IPS-18c (cell line): ENCODE measurements around the gene SPHK2.
A peak's percentile ranks its signal among the peaks of the same experiment; 100 is the strongest.
"Not testable (repeated sequence)": the region's sequence is repeated elsewhere in the genome, so short reads cannot be mapped to it uniquely, and the experiment has no call there.

Source experiments
- H3K4me3 ChIP-seq: 2 replicates; pipeline ENCODE4 v1.7.0; 2013; ENCODE audit warnings: low read depth, mild to moderate bottlenecking, low read length, moderate library complexity; ENCODE audit not compliant: insufficient read depth
- H3K9me3 ChIP-seq: one replicate; pipeline ENCODE4 v1.6.1; 2013; ENCODE audit warnings: mild to moderate bottlenecking, low read length, moderate library complexity; ENCODE audit not compliant: control insufficient read depth, insufficient read depth

The SPHK2 gene

GRCh38 chr19:48618916-48619691 lies at the start of gene SPHK2, which contains the start of gene RPL18:
Gene SPHK2, plus strand, starts transcription at chr19:48619506. Its CDS starts 1,009 bp downstream, at chr19:48620515.
Gene RPL18, minus strand, starts transcription at chr19:48619178. Its CDS starts 35 bp downstream, at chr19:48619143.
- Histone ChIP-seq H3K9me3 (no peaks in the 10 kb centered on the region), H3K4me3 (peak within 1 kb of the TSS; percentile 99)

GRCh38 chr19:48569814-48570213 lies 49.5 kb upstream of the SPHK2 start:
- no peaks in the 10 kb centered on the region for H3K9me3 ChIP-seq
- H3K4me3 ChIP-seq = no peak overlapping the region

GRCh38 chr19:48571378-48572162 lies 47.7 kb upstream of the SPHK2 start:
- Histone ChIP-seq H3K4me3 (no peak overlapping the region), H3K9me3 (no peaks in the 10 kb centered on the region)

GRCh38 chr19:48573163-48573505 lies 46.2 kb upstream of the SPHK2 start:
- Histone ChIP-seq H3K9me3 (no peaks in the 10 kb centered on the region), H3K4me3 (no peak overlapping the region)

- Histone ChIP-seq H3K4me3 (no peak overlapping the region), H3K9me3 (no peaks in the 10 kb centered on the region)
Observed at GRCh38 chr19:48575931-48576622, 43.2 kb upstream of the SPHK2 start.

- H3K4me3 ChIP-seq, H3K9me3 ChIP-seq: not testable (repeated sequence)
Observed at GRCh38 chr19:48577908-48578307, 41.4 kb upstream of the SPHK2 start.

GRCh38 chr19:48578891-48579290 lies 40.4 kb upstream of the SPHK2 start:
- Histone ChIP-seq H3K9me3 (no peaks in the 10 kb centered on the region), H3K4me3 (no peak overlapping the region)

GRCh38 chr19:48582168-48582567 lies 37.1 kb upstream of the SPHK2 start:
- Histone ChIP-seq H3K9me3 (no peaks in the 10 kb centered on the region), H3K4me3 (no peak overlapping the region)

- H3K9me3 ChIP-seq = no peaks in the 10 kb centered on the region
- H3K4me3 ChIP-seq = no peak overlapping the region
Observed at GRCh38 chr19:48587387-48587786, 31.9 kb upstream of the SPHK2 start.

GRCh38 chr19:48588670-48589401 lies 30.5 kb upstream of the SPHK2 start:
- Histone ChIP-seq H3K4me3 (peak overlapping the region; percentile 35; the same call in 1 of the 2 replicates), H3K9me3 (no peaks in the 10 kb centered on the region)

- no peaks in the 10 kb centered on the region for H3K9me3 ChIP-seq
- H3K4me3 ChIP-seq = no peak overlapping the region
Observed at GRCh38 chr19:48591021-48591420, 28.3 kb upstream of the SPHK2 start.

- Histone ChIP-seq H3K4me3 (no peak overlapping the region), H3K9me3 (no peaks in the 10 kb centered on the region)
Observed at GRCh38 chr19:48595171-48595570, 24.1 kb upstream of the SPHK2 start.

GRCh38 chr19:48595833-48596232 lies 23.5 kb upstream of the SPHK2 start:
- H3K9me3 ChIP-seq = no peaks in the 10 kb centered on the region
- H3K4me3 ChIP-seq = no peak overlapping the region

- no peak overlapping the region for H3K4me3 ChIP-seq
- H3K9me3 ChIP-seq = no peaks in the 10 kb centered on the region
Observed at GRCh38 chr19:48596237-48596636, 23.1 kb upstream of the SPHK2 start.

- Histone ChIP-seq H3K9me3 (no peaks in the 10 kb centered on the region), H3K4me3 (no peak overlapping the region)
Observed at GRCh38 chr19:48596679-48597465, 22.4 kb upstream of the SPHK2 start.

- Histone ChIP-seq H3K9me3 (no peaks in the 10 kb centered on the region), H3K4me3 (no peak overlapping the region)
Observed at GRCh38 chr19:48598996-48599700, 20.2 kb upstream of the SPHK2 start.
